K562 (cell line): ENCODE results near the gene GCK. TPM values are rescaled to one million over a fixed set of nuclear protein-coding genes. Genes with fewer than 3 reads are reported as not detected.

Source experiments
- CREB5 ChIP-seq: fragments of 250-450 bp; sonication (Bioruptor Pico); IDR thresholded peaks from 2 replicates; pipeline ENCODE4 v1.5.0; 2020; ENCODE audit warnings: mild to moderate bottlenecking
- CTBP1 ChIP-seq: fragments of 450-650 bp; IDR thresholded peaks from 2 replicates; pipeline ENCODE4 v1.6.1; 2016; ENCODE audit warnings: borderline replicate concordance
- ETV1 ChIP-seq: fragments of 450-650 bp; conservative IDR thresholded peaks from 2 replicates; pipeline ENCODE4 v1.6.1; 2016; ENCODE audit warnings: missing genetic modification characterization, control low read depth, low read depth, missing compliant biosample characterization
- HCFC1 ChIP-seq: IDR thresholded peaks from 2 replicates; pipeline ENCODE4 v1.6.1; 2012; ENCODE audit warnings: low read depth, low read length, improper control_type of control experiment
- NFYB ChIP-seq: IDR thresholded peaks from 2 replicates; pipeline ENCODE4 v1.6.1; 2011; ENCODE audit warnings: mild to moderate bottlenecking, moderate library complexity; ENCODE audit not compliant: insufficient read length; ENCODE audit errors: extremely low read depth
- POLR3G ChIP-seq: IDR thresholded peaks from 2 replicates; pipeline ENCODE4 v1.6.1; 2011; ENCODE audit not compliant: insufficient read length, insufficient replicate concordance; ENCODE audit errors: extremely low read depth
- RBFOX2 ChIP-seq: fragments of 200-400 bp; formaldehyde crosslinking; IDR thresholded peaks from 2 replicates; pipeline ENCODE4 v1.6.1; 2017; ENCODE audit warnings: low read depth, mild to moderate bottlenecking, low read length, moderate library complexity
- RCOR1 ChIP-seq, 2 experiments: IDR thresholded peaks; 2 replicates each; pipeline ENCODE4 v1.6.1; 2012; ENCODE audit warnings: low read depth in 2 of 2, low read length in 2 of 2, borderline replicate concordance in 1 of 2, improper control_type of control experiment in 1 of 2
- SMC3 ChIP-seq: conservative IDR thresholded peaks from 2 replicates; pipeline ENCODE4 v1.6.1; 2011; ENCODE audit warnings: low read depth, low read length, improper control_type of control experiment; ENCODE audit not compliant: insufficient read depth
- SRSF1 ChIP-seq: fragments of 200-400 bp; formaldehyde crosslinking; IDR thresholded peaks from 2 replicates; pipeline ENCODE4 v1.6.1; 2017; ENCODE audit warnings: mild to moderate bottlenecking, low read depth, low read length, moderate library complexity
- STAT6 ChIP-seq: sonication (generic); formaldehyde crosslinking; IDR thresholded peaks from 2 replicates; pipeline ENCODE4 v1.8.1; 2023; ENCODE audit warnings: mild to moderate bottlenecking, missing genetic modification reagents
- TFAP4 ChIP-seq: sonication (generic); formaldehyde crosslinking; IDR thresholded peaks from 2 replicates; pipeline ENCODE4 v1.8.0; 2022; ENCODE audit warnings: missing genetic modification reagents, mild to moderate bottlenecking, moderate library complexity, borderline replicate concordance
- THAP12 ChIP-seq: fragments of 250-450 bp; sonication (Bioruptor Pico); IDR thresholded peaks from 2 replicates; pipeline ENCODE4 v1.9.0; 2021; ENCODE audit warnings: mild to moderate bottlenecking, inconsistent platforms
- VEZF1 ChIP-seq: fragments of 200-800 bp; sonication (Bioruptor generic); IDR thresholded peaks from 2 replicates; pipeline ENCODE4 v1.6.1; 2017; ENCODE audit warnings: missing genetic modification characterization, missing compliant biosample characterization
- ZBTB7A ChIP-seq: IDR thresholded peaks from 2 replicates; pipeline ENCODE4 v1.6.1; 2011; ENCODE audit warnings: low read depth, mild to moderate bottlenecking, low read length, moderate library complexity, borderline replicate concordance; ENCODE audit not compliant: control insufficient read depth
- ZKSCAN1 ChIP-seq: fragments of 150-350 bp; IDR thresholded peaks from 2 replicates; pipeline ENCODE4 v1.6.1; 2016; ENCODE audit warnings: low read depth, low read length
- polyA plus RNA-seq, 8 experiments: library from polyadenylated mRNA; depleted of rRNA in 4 of 8; stranded (reverse) in 5 of 8; unstranded in 3 of 8; fragments of >200 nt; fragmentation: Nextera tagmentation in 2 of 8; fragmentation: Illumina TruSeq in 1 of 8; extraction: Ambion mirVana in 2 of 8; extraction: Trizol in 1 of 8; gene quantifications; 2 replicates each; pipeline versions ENCODE4 v1.2.1 to v1.2.3, GENCODE V29; 2011 to 2014; ENCODE audit warnings: inconsistent platforms in 1 of 8, missing spikeins in 1 of 8
- total RNA-seq, 7 experiments: library from RNA; depleted of rRNA in 6 of 7; stranded (reverse); fragments of >200 nt in 6 of 7; fragmentation: Illumina TruSeq in 2 of 7; extraction: Trizol in 2 of 7; gene quantifications; 2 replicates each; pipeline versions ENCODE4 v1.2.1 to v1.2.3, GENCODE V29; 2011 to 2021; ENCODE audit warnings: low replicate concordance in 1 of 7

GCK gene
- total and polyA plus RNA-seq, 9 of the 15 experiments (the other 6 are each of a cell fraction or from before 2014, with no cell fraction given): 0.11 to 0.55 (median 0.16) TPM; not detected in 3

- TF ChIP-seq STAT6 (CRISPR knock-in tag) (no peak), RBFOX2 (peak; percentile 38; the same call in 1 of the 2 replicates), CREB5 (CRISPR knock-in tag) (no peak), THAP12 (CRISPR knock-in tag) (no peak), CTBP1 (peak; percentile 31; the same call in 1 of the 2 replicates), POLR3G (no peak), NFYB (no peak), ZKSCAN1 (no peak), TFAP4 (CRISPR knock-in tag) (peak; percentile 66; the same call in 1 of the 2 replicates), ETV1 (tag) (peak; percentile 17; the same call in 1 of the 2 replicates), VEZF1 (CRISPR knock-in tag) (peak; percentile 76), SRSF1 (no peak), SMC3 (peak; percentile 33; the same call in 1 of the 2 replicates), ZBTB7A (peak; percentile 71; the same call in 1 of the 2 replicates), RCOR1 (IDR thresholded peaks at IDR 0.05; ENCODE audit: borderline replicate concordance in 1 of 2, low read depth in 2 of 2, low read length in 2 of 2) (peak in 1 of 2 experiments; percentile 47; a peak in 1 of 4 replicates), HCFC1 (0 out of 2 replicates have a peak, but pooled peaks have one; percentile 13)
Measured at GRCh38 chr7:44218418-44219201, 29.4 kb upstream of the GCK start (continued).
